Ramos (cell line): ENCODE results near the gene STRBP.

Experiments used
- in situ Hi-C: fragments of 300-500 bp; cut with MboI; formaldehyde crosslinking; loops from one replicate; pipeline ENCODE4 v1.14.3; 2022; ENCODE audit warnings: low sequenced_read_pairs; ENCODE audit not compliant: unreplicated experiment

Gene STRBP

GRCh38 chr9:123109540-123110279 is 158.7 kb downstream of the STRBP start:
- in situ Hi-C loops, result no loop called here

DNA sequence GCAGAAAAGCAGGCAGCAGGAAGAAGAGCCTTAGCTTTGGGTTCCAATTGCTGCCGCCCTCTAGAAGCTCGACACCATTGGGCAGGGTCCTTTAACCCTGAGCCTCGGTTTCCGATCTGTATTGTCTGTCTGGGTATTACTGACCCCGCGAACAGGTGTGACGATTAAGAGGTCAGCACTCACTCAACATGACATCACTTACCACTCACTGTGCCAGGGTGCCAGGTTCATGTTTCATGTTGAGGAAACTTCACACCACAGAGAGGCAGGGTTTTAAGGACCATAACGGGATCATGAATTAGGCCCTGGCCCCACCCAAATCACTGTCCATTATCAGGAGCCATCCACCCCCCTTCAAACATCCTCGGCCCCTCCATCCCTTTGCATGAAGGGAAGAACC is 159.4 kb downstream of the STRBP start:
- in situ Hi-C loops, result no loop called here

- in situ Hi-C loops, result no loop called here
Observed at GRCh38 chr9:123107639-123108285, 160.6 kb downstream of the STRBP start.

DNA sequence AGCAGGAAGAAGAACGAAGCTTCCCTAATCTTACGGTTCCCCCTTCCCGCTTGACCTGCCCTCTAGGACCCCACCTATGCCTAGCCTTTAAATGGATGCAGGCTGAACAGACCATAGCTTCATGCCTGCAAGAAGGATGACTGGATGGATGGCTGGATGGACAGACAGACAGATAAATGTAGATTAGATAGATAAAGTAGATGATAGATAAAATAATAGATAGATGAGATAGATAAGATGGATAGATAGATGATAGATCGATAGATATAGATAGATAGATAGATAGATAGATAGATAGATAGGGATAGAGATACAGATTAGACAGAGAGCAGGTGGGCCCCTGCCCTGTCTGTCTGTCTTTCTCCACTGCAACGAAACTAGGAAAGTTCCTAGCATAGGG is 162.9 kb downstream of the STRBP start:
- in situ Hi-C loops, result no loop called here

- in situ Hi-C loops, result no loop called here
Observed at GRCh38 chr9:123104807-123105206, 163.6 kb downstream of the STRBP start.

GRCh38 chr9:123102375-123103113 is 165.8 kb downstream of the STRBP start:
- in situ Hi-C loops, result no loop called here

- in situ Hi-C loops, result no loop called here
Observed at GRCh38 chr9:123099548-123099947, 168.8 kb downstream of the STRBP start.

DNA sequence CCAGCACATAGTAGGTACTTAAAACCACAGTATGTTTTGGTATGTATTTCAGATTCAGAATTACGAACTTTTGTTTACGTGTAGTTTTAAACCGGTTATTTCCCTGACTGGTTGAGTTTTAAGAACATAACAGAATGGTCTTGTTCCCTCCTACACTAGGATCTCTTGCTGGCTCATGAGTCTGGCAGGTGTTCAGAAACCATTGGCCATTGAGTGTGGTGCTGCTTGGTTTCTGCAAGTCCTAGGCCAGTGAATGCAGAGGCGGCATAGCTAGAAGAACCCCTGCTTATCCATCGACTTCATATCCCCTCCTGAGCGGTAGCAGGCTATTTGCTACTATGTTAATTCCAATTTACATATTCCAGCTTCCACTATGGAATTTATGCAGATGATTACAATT is 169.3 kb downstream of the STRBP start:
- in situ Hi-C loops, result no loop called here

GRCh38 chr9:123098096-123098459 is 170.3 kb downstream of the STRBP start:
- in situ Hi-C loops, result no loop called here

DNA sequence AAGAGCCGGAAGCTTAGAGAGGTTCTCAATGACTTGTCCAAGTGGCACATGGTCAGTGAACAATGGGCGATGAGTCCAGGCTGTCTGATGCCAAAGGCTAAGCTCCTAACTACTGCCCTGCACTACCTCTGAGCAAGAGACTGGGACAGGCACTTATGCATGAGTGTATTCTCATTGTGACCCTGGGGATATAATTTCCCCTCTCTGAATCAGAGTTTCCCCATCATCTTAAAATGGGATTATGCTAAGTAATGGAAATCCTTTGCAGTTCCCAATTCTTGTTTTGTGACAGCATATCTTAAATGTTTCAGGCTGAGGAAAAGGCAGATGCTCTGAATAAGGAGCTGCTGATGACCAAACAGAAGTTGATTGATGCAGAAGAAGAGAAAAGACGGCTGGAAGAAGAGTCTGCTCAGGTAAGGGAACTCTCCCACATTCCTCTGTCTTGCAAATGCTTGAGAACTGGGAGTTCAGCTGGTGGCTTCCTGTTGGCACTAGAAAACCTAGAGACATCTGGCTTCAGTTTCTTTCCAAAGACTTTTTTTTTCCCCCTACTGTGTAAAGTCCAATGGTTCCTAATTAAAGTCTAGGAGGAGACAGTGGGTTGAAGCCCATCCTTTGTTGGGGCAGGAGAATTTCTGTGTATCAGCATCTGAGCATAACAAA is 170.8 kb downstream of the STRBP start:
- in situ Hi-C loops, result no loop called here

GRCh38 chr9:123096987-123097386 is 171.4 kb downstream of the STRBP start:
- in situ Hi-C loops, result no loop called here

DNA sequence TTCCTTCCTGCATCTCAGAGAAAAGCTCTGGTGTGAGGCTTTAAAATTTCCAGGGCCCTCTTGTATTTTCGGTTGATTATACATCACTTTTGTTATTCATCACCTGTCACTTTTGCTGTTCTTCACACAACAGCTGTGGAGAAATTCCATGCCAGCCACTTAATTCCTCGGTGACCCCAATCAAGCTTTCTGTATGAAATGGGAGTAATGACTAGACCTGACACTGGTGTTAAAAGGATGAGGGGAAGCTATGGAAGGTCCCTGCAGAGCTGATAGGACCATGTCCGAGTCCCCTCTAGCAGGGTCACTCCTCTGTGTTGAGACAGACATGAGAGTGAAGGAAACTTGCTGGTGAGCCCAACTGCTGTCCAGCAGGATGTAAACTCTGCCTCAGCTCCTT is 175.2 kb downstream of the STRBP start:
- in situ Hi-C loops, result no loop called here

DNA sequence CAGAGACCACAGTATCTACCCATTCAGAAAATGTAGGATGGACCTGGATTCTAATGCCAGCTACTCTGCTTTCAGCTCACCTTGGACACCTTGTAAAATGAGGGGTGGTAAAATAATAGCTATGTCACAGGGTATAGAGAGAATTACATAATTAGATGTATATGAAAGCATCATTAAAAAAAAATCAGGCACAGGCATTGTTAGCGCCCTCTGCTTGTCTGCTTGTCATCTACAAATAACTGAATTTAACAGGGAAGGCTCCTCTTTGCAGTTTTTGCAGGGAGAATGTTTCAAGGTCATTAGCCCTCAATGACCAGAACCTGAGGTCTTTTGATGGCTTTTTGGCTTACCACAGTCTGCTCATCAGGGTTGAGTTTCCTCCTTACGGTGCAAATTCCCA is 176.9 kb downstream of the STRBP start:
- in situ Hi-C loops, result no loop called here

GRCh38 chr9:123090956-123091355 is 177.4 kb downstream of the STRBP start:
- in situ Hi-C loops, result no loop called here

GRCh38 chr9:123090198-123090896 is 178.0 kb downstream of the STRBP start:
- in situ Hi-C loops, result no loop called here

DNA sequence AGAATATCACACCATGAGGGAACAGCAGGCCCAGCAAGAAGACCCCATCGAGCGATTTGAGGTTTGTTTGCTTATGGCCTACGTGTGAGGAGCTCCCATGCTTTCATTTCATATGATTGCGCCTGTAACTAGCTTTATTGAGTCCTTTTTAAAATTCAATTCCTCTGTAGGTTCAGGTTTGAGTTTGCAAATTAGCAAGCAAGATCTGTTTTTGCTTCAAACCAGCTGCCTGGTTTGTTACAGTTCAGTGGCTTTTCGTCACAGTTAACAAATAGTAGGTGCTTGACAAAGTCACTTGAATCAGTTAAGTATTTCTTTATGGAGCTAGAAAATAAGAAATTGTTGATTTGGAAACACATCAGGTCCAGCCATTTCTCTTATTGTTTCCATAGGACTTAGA is 178.6 kb downstream of the STRBP start:
- in situ Hi-C loops, result no loop called here

- in situ Hi-C loops, result no loop called here
Observed at GRCh38 chr9:123089040-123089439, 179.3 kb downstream of the STRBP start.

GRCh38 chr9:123087359-123087888 is 181.0 kb downstream of the STRBP start:
- in situ Hi-C loops, result no loop called here

DNA sequence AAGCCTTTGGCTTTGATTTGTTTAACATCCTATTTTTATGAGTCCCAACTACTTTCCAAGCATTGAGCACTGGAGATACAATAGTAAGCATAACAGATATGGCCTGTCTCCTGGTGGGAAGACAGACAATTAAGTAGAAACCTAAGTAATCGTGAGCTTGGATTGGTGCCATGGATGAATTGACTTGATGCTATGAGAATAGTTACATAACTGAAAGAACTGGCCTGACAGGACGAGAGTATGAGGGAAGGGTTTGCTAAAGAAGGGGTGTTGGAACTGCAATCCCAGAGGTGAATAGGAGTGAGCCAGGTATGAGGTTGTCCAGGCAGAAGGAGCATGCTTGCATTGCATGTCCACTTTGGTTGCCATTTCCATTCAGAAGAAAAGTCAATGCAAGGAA is 182.5 kb downstream of the STRBP start:
- in situ Hi-C loops, result no loop called here

- in situ Hi-C loops, result loop anchor here (5.0 kb wide), 1 partner anchor 268 kb away; no protein-coding TSS in a partner anchor
Observed at GRCh38 chr9:123084256-123084655, 184.1 kb downstream of the STRBP start.
